GM12873 (cell line): ENCODE results near the gene ACOT4.

ENCODE experiments used
- TF ChIP-seq, protein P1 (sequence below): IDR thresholded peaks from 2 replicates; pipeline ENCODE4 v1.5.1; 2012; ENCODE audit warnings: low read depth, mild to moderate bottlenecking, moderate library complexity, low read length, control low read depth; ENCODE audit not compliant: insufficient read depth; ENCODE audit errors: missing control alignments

Gene ACOT4

DNA sequence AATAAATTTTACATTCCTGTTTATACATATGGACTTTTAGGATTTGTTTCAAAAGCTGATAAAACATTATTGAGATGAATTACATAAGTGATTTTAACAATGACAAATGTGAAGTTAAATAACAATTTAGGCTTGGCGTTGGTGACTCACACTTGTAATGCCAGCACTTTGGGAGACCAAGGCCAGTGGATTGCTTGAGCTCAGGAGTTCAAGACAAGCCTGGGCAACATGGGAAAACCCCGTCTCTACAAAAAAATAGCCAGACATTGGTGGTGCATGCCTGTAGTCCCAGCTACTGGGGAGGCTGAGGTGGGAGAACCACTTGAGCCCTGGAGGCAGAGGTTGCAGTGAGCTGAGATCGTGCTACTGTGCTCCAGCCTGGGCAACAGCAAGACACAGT is 15.3 kb upstream of the ACOT4 start:
- TF ChIP-seq, protein P1, sequence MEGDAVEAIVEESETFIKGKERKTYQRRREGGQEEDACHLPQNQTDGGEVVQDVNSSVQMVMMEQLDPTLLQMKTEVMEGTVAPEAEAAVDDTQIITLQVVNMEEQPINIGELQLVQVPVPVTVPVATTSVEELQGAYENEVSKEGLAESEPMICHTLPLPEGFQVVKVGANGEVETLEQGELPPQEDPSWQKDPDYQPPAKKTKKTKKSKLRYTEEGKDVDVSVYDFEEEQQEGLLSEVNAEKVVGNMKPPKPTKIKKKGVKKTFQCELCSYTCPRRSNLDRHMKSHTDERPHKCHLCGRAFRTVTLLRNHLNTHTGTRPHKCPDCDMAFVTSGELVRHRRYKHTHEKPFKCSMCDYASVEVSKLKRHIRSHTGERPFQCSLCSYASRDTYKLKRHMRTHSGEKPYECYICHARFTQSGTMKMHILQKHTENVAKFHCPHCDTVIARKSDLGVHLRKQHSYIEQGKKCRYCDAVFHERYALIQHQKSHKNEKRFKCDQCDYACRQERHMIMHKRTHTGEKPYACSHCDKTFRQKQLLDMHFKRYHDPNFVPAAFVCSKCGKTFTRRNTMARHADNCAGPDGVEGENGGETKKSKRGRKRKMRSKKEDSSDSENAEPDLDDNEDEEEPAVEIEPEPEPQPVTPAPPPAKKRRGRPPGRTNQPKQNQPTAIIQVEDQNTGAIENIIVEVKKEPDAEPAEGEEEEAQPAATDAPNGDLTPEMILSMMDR = no peak

DNA sequence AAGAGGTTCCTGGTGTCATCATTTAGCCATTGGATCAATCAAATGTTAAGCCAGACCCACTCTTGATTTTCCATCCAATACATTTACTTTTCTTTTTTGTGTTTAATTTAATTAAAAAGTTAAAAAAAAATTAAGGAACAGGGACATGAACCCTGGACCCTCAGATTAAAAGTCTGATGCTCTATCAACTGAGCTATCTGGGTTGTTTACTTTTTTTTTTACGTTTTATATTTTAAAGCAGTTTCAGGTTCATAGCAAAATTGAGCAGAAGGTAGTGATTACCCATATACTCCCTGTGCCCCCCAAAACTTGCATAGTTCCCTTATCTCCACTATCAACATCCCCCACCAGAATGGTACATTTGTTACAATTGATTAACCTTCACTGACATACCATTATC is 3.0 kb upstream of the ACOT4 start:
- TF ChIP-seq, protein P1 = no peak

DNA sequence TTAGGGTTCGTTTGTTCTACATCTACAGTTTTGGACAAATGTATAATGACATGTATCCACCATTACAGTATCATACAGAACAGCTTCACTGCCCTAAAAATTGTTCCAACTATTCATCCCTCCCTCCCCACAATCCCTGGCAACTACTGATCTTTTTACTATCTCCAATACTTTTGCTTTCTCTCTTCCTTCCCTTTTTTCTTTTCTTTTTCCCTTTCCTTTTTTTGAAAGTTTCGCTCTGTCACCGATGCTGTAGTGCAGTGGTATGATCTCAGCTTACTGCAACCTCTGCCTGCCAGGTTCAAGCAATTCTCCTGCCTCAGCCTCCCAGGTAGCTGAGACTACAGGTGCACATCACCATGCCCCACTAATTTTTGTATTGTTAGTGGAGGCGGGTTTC is 2.6 kb upstream of the ACOT4 start:
- TF ChIP-seq, protein P1 = no peak

DNA sequence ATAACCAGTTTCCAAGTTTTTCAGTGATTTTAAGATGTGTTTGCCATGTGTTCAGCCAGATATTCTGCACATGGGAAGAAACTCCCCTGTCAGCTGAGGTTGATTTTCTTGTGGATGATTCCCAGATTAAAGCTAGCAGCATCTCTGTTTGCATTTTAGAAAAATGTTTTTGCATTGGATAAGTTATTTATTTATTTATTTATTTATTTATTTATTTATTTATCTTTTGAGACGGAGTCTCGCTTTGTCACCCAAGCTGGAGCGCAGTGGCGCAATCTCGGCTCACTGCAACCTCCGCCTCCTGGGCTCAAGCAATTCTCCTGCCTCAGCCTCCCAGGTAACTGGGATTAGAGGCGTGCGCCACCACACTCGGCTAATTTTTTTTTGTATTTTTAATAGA is 2.8 kb downstream of the ACOT4 start:
- TF ChIP-seq, protein P1 = no peak

DNA sequence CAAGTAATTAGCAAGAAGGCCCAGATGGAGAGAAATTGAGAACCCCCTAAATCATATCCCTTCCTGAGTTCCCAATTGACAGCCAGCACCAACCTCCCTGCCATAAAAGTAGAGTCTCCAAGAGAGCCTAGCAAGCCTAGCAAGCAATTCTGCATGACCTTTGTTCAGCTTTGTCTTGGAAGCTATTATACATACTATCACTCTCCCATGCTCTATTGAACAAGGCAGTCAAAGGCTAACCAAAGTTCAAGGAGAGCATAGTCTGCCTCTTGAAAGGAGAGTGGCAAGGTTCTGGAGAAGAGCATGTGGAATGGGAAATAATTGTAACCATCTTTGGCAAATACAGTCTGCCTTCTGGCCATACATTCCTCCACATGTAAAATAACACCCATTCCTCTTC is 7.8 kb downstream of the ACOT4 start:
- TF ChIP-seq, protein P1 = no peak

DNA sequence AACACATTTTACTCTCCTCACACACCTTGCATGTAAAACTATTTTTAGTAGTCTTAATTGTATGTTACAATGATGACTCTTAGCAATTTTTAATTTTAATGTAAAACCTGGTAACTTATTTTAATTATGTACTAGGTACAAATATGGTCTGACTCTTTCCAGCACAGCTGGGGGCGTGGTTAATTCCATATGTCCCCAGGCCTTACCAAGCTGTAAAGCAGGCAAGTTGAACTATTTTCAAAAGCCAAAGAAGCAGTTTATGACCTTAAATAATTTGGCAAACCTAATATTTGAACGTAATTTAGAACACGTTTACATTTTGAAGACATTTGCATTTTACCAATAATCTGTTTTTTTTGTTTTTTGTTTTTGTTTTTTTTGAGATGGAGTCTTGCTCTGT is 11.3 kb downstream of the ACOT4 start:
- TF ChIP-seq, protein P1 = no peak

DNA sequence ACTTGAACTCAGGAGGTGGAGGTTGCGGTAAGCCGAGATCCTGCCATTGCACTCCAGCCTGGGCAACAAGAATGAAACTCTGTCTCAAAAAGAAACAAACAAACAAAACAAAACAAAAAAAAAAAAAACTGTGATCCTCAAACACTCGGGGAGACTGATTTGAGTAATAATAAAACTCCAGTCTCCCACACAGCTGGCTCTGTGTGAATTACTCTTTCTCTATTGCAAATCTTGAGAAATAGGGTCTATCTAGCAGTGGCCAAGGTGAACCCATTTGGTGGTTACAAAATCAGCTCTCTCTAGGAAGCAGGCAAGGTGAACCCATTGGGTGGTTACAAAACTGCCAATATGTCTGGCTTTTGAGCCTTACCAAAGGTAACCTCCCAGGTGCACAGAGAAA is 14.6 kb downstream of the ACOT4 start:
- TF ChIP-seq, protein P1 = no peak
